Karpas-422 (cell line): ENCODE results near the gene KLF7. TPM values are rescaled to one million over a fixed set of nuclear protein-coding genes. Genes with fewer than 3 reads are reported as not detected.

ENCODE experiments used
- DNase-seq: peaks from one replicate; pipeline ENCODE4 v3.0.0-alpha.2; 2015
- H2AFZ ChIP-seq: fragments of 200-600 bp; sonication (generic); 2 replicates; pipeline ENCODE4 v1.6.1; 2014; ENCODE audit warnings: antibody characterized with exemption, low read length, mixed read lengths
- H3K27ac ChIP-seq: fragments of 200-600 bp; sonication (generic); 2 replicates; pipeline ENCODE4 v1.5.1; 2014; ENCODE audit warnings: mild to moderate bottlenecking, low read length, moderate library complexity
- H3K27me3 ChIP-seq: fragments of 200-600 bp; sonication (generic); 2 replicates; pipeline ENCODE4 v1.6.1; 2014; ENCODE audit warnings: low read length, mixed read lengths
- H3K36me3 ChIP-seq: fragments of 200-600 bp; sonication (generic); 2 replicates; pipeline ENCODE4 v1.6.1; 2014; ENCODE audit warnings: low read length, mixed read lengths; ENCODE audit not compliant: insufficient read depth
- H3K4me1 ChIP-seq: fragments of 200-600 bp; sonication (generic); 2 replicates; pipeline ENCODE4 v1.6.1; 2014; ENCODE audit warnings: mild to moderate bottlenecking, low read length, mixed read lengths
- H3K4me2 ChIP-seq: fragments of 200-600 bp; sonication (generic); 2 replicates; pipeline ENCODE4 v1.6.1; 2014; ENCODE audit warnings: low read length, low read depth, mild to moderate bottlenecking; ENCODE audit not compliant: poor library complexity, severe bottlenecking
- H3K4me3 ChIP-seq: fragments of 200-600 bp; sonication (generic); 2 replicates; pipeline ENCODE4 v1.5.1; 2014; ENCODE audit warnings: mild to moderate bottlenecking, antibody characterized with exemption, low read length, mixed read lengths
- H3K79me2 ChIP-seq: fragments of 200-600 bp; sonication (generic); 2 replicates; pipeline ENCODE4 v1.6.1; 2014; ENCODE audit warnings: mild to moderate bottlenecking, low read length, mixed read lengths
- H3K9ac ChIP-seq: fragments of 200-600 bp; sonication (generic); 2 replicates; pipeline ENCODE4 v1.6.0; 2014; ENCODE audit warnings: low read length
- H3K9me2 ChIP-seq: fragments of 200-600 bp; sonication (generic), shearing (Covaris generic); replicated peaks from 2 replicates; pipeline ENCODE4 v1.6.0; 2014; ENCODE audit warnings: mild to moderate bottlenecking, low read length, moderate library complexity; ENCODE audit not compliant: insufficient read depth
- H3K9me3 ChIP-seq: fragments of 300-700, 200-600 bp; sonication (generic); 2 replicates; pipeline ENCODE4 v1.6.1; 2014; ENCODE audit warnings: low read length, mixed read lengths
- H4K20me1 ChIP-seq: fragments of 200-600 bp; sonication (generic); 2 replicates; pipeline ENCODE4 v1.6.1; 2014; ENCODE audit warnings: mild to moderate bottlenecking, antibody characterized with exemption, low read length, low read depth; ENCODE audit not compliant: insufficient read depth
- total RNA-seq: library from RNA; depleted of rRNA; stranded (reverse); fragments of >200 nt; shearing (Covaris generic); gene quantifications from 2 replicates; pipeline ENCODE4 v1.2.3, GENCODE V29; 2014; ENCODE audit warnings: low replicate concordance

The KLF7 gene
- total RNA-seq, 1 experiment from 2014 or later: 8.8 TPM

DNA sequence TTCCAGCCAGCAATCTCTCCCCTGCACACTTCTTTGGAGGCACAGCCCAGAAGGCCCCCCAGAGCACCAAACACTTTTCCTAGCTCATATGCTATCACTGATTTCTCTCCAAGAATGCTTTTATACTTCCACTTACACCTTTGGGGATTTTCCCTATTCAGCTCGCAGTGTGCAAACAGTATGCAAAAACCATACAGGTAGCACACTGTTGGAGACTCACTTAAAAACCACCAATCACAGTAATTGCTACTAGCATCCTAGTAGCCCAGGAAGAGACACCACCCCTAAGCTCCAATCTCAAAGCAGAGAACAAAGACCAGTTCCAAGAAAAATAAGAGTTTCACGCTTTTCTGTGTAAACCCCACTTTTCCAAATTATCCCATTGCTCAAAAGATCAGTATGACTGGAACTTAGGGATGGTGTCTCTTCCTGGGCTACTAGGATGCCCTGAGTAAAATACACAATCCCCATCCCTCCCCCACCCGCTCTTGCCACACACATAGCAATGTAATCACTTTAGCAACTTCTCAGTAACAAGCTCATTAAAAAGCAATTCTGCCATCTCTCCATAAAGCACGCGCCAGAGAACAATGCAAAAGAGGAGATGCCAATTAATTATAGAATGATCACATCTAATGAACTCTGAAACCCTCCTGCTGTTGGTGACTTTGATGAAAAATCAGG is 43.0 kb downstream of the KLF7 start:
- H3K4me1 ChIP-seq: no peaks in the 10 kb centered on the region
- H3K79me2 ChIP-seq: no peaks in the 10 kb centered on the region
- H3K9me2 ChIP-seq: no peaks in the 10 kb centered on the region
- no peak overlapping the region for H2AFZ ChIP-seq
- no peak for DNase-seq
- 0 out of 2 replicates have a peak, but pooled peaks cover 6% of the 10 kb centered on the region for H4K20me1 ChIP-seq
- H3K4me2 ChIP-seq: no peak overlapping the region
- H3K27me3 ChIP-seq: no peaks in the 10 kb centered on the region
- no peak overlapping the region for H3K27ac ChIP-seq
- no peak overlapping the region for H3K9ac ChIP-seq
- H3K4me3 ChIP-seq: no peak overlapping the region
- no peaks in the 10 kb centered on the region for H3K36me3 ChIP-seq
- H3K9me3 ChIP-seq: no peaks in the 10 kb centered on the region

DNA sequence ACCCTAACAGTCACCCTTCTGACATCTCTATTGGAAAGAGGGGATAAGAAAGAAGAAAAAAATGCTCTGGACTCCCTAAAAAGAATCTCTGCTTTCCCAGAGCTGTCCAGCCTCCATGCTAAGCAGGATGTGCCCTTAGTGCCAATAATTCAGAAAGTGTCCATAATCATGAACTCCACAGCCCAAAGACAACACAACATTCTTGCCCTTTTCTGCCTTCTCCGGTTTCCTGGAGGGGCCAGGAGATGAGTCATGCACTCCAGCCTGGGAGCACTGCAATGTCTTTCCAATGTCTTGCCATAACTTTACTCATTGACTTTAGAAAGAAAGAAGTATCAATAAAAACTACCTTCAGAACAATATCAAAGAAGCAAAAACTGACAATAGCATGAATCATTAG is 44.0 kb downstream of the KLF7 start:
- no peaks in the 10 kb centered on the region for H3K27me3 ChIP-seq
- no peaks in the 10 kb centered on the region for H3K36me3 ChIP-seq
- no peaks in the 10 kb centered on the region for H3K9me3 ChIP-seq
- H3K27ac ChIP-seq: no peak overlapping the region
- no peaks in the 10 kb centered on the region for H3K79me2 ChIP-seq
- 0 out of 2 replicates have a peak, but pooled peaks cover 4% of the 10 kb centered on the region for H4K20me1 ChIP-seq
- DNase-seq: no peak
- no peak overlapping the region for H3K4me2 ChIP-seq
- H3K4me3 ChIP-seq: no peak overlapping the region
- H3K9me2 ChIP-seq: no peaks in the 10 kb centered on the region
- no peak overlapping the region for H3K9ac ChIP-seq
- no peaks in the 10 kb centered on the region for H3K4me1 ChIP-seq
- no peak overlapping the region for H2AFZ ChIP-seq

GRCh38 chr2:207119048-207119447 is 46.7 kb downstream of the KLF7 start:
- H3K4me3 ChIP-seq: no peak overlapping the region
- no peaks in the 10 kb centered on the region for H3K9me2 ChIP-seq
- H3K79me2 ChIP-seq: no peaks in the 10 kb centered on the region
- H4K20me1 ChIP-seq: no peaks in the 10 kb centered on the region
- no peak for DNase-seq
- H3K27ac ChIP-seq: no peak overlapping the region
- no peak overlapping the region for H3K4me2 ChIP-seq
- H3K27me3 ChIP-seq: no peaks in the 10 kb centered on the region
- H3K9me3 ChIP-seq: no peaks in the 10 kb centered on the region
- H2AFZ ChIP-seq: no peak overlapping the region
- no peaks in the 10 kb centered on the region for H3K36me3 ChIP-seq
- H3K9ac ChIP-seq: no peak overlapping the region
- no peaks in the 10 kb centered on the region for H3K4me1 ChIP-seq

- Histone ChIP-seq H3K36me3 (no peaks in the 10 kb centered on the region), H3K9me2 (no peaks in the 10 kb centered on the region), H3K4me2 (no peak overlapping the region), H3K9me3 (no peaks in the 10 kb centered on the region), H3K4me3 (no peak overlapping the region), H3K4me1 (peaks cover 6% of the 10 kb centered on the region), H2AFZ (no peak overlapping the region), H4K20me1 (no peaks in the 10 kb centered on the region), H3K9ac (no peak overlapping the region), H3K27me3 (no peaks in the 10 kb centered on the region), H3K79me2 (no peaks in the 10 kb centered on the region), H3K27ac (no peak overlapping the region)
- no peak for DNase-seq
These were observed 48.1 kb downstream of the KLF7 start for GRCh38 chr2:207117668-207118067.

- Histone ChIP-seq H3K27ac (no peak overlapping the region), H3K36me3 (no peaks in the 10 kb centered on the region), H2AFZ (no peak overlapping the region), H3K79me2 (no peaks in the 10 kb centered on the region), H3K9ac (no peak overlapping the region), H3K9me2 (no peaks in the 10 kb centered on the region), H3K4me3 (no peak overlapping the region), H3K9me3 (no peaks in the 10 kb centered on the region), H3K4me2 (no peak overlapping the region), H4K20me1 (no peaks in the 10 kb centered on the region), H3K4me1 (peaks cover 14% of the 10 kb centered on the region), H3K27me3 (no peaks in the 10 kb centered on the region)
- no peak for DNase-seq
These were observed 49.9 kb downstream of the KLF7 start for GRCh38 chr2:207115715-207116364.

GRCh38 chr2:207113414-207113813 is 52.3 kb downstream of the KLF7 start:
- Histone ChIP-seq H3K9me3 (no peaks in the 10 kb centered on the region), H4K20me1 (no peaks in the 10 kb centered on the region), H3K36me3 (no peaks in the 10 kb centered on the region), H3K27ac (no peak overlapping the region), H2AFZ (no peak overlapping the region), H3K4me2 (no peak overlapping the region), H3K27me3 (no peaks in the 10 kb centered on the region), H3K4me3 (no peak overlapping the region), H3K9me2 (no peaks in the 10 kb centered on the region), H3K9ac (no peak overlapping the region), H3K79me2 (no peaks in the 10 kb centered on the region), H3K4me1 (peaks cover 14% of the 10 kb centered on the region)
- DNase-seq: no peak

DNA sequence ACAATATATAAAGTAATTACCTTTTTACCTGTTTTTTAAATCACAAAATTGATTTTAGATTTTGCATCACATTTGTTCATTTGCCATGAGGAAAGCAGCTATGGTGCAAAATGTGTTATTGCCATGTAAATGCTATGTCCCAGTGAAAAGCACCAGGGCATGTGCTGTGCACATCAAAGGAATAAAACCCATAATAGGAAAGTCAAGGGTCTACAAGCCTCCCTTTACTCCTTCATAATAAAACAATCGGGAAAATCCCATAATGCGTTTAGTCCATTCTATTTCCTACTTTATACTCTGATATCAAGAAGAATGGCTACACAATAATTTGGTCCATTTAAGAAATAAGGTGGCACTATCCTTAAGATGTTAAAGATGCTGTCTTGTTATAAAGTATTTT is 53.0 kb downstream of the KLF7 start:
- no peak for DNase-seq
- H3K36me3 ChIP-seq: no peaks in the 10 kb centered on the region
- no peak overlapping the region for H3K9ac ChIP-seq
- H3K9me2 ChIP-seq: no peaks in the 10 kb centered on the region
- no peaks in the 10 kb centered on the region for H3K9me3 ChIP-seq
- H2AFZ ChIP-seq: no peak overlapping the region
- no peak overlapping the region for H3K4me3 ChIP-seq
- H3K79me2 ChIP-seq: no peaks in the 10 kb centered on the region
- H3K27me3 ChIP-seq: no peaks in the 10 kb centered on the region
- H3K4me2 ChIP-seq: peak overlapping the region; percentile 40
- H3K4me1 ChIP-seq: peaks cover 14% of the 10 kb centered on the region
- no peak overlapping the region for H3K27ac ChIP-seq
- no peaks in the 10 kb centered on the region for H4K20me1 ChIP-seq

DNA sequence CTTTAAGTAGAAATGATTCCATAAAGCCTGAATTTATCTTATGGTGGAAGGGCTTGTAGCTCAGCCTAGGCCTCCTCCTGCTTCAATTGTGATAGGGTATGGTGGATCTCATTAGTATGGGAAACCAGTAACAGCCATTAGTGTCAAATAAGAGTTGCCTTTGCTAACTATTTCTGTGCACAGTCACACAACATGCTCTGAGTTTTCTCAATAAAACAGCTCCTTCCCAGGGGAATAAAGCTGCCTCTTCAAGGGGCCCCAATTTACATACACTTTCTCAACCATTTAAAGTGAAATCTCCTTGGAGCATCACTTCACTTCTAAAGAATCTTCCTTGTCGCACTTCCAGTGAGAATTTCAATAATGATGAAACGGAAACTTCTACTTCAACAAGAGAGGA is 53.4 kb downstream of the KLF7 start:
- no peak overlapping the region for H3K27ac ChIP-seq
- no peaks in the 10 kb centered on the region for H3K36me3 ChIP-seq
- H3K27me3 ChIP-seq: no peaks in the 10 kb centered on the region
- no peak overlapping the region for H3K9ac ChIP-seq
- H3K4me2 ChIP-seq: peak overlapping the region; percentile 40
- no peaks in the 10 kb centered on the region for H3K9me3 ChIP-seq
- peak; percentile 66 for DNase-seq
- peaks cover 14% of the 10 kb centered on the region for H3K4me1 ChIP-seq
- H4K20me1 ChIP-seq: no peaks in the 10 kb centered on the region
- no peaks in the 10 kb centered on the region for H3K79me2 ChIP-seq
- H3K9me2 ChIP-seq: no peaks in the 10 kb centered on the region
- H2AFZ ChIP-seq: no peak overlapping the region
- no peak overlapping the region for H3K4me3 ChIP-seq
